ENCODE data around the gene FIBP. TPM values are rescaled to one million over a fixed set of nuclear protein-coding genes. Genes with fewer than 3 reads are reported as not detected.

The FIBP gene
- total and polyA plus RNA-seq, 8 donors, result 18.0 to 56.2 (median 25.5) TPM

GRCh38 chr11:65921876-65922275 is 33.6 kb upstream of the FIBP start:
- 90 to 95% methylated on average over 10 of the region's 10 CpGs for WGBS, 2 donors
- no peak overlapping the region for H3K27ac ChIP-seq
- ATAC-seq, result no peak

GRCh38 chr11:65921033-65921555 is 32.8 kb upstream of the FIBP start:
- Histone ChIP-seq H3K9me3 (no peaks in the 10 kb centered on the region), H3K4me1 (peaks cover 0 to 20% (median 12%) of the 10 kb centered on the region in 3 donors), H3K4me3 (no peak overlapping the region), H3K27me3 (no peaks in the 10 kb centered on the region), H3K27ac (no peak overlapping the region), H3K36me3 (no peaks in the 10 kb centered on the region)
- TF ChIP-seq CTCF (IDR thresholded peaks at IDR 0.05), result no peak
- FAIRE-seq (no peak), DNase-seq (peak in 1 of 6 donors; percentile 50), ATAC-seq (no peak)
- intact Hi-C loops (cut with DNase I), result no loop called here
- WGBS, 2 donors, result 85 to 92% methylated on average over 12 of the region's 12 CpGs

More at GRCh38 chr11:65921876-65922275, 33.6 kb upstream of the FIBP start:
- H3K27me3 ChIP-seq, result no peaks in the 10 kb centered on the region
- no peaks in the 10 kb centered on the region for H3K36me3 ChIP-seq
- H3K4me1 ChIP-seq, result peaks cover 0 to 17% (median 12%) of the 10 kb centered on the region in 3 donors
- no peak overlapping the region for H3K4me3 ChIP-seq
- DNase-seq (no peak), FAIRE-seq (no peak)
- TF ChIP-seq CTCF (IDR thresholded peaks at IDR 0.05), result no peak
- no peaks in the 10 kb centered on the region for H3K9me3 ChIP-seq
- intact Hi-C loops (cut with DNase I), result no loop called here

GRCh38 chr11:65920372-65920802 is 32.1 kb upstream of the FIBP start:
- intact Hi-C loops (cut with DNase I), result no loop called here
- Histone ChIP-seq H3K4me3 (peak overlapping the region; percentile 89 to 98 (median 96)), H3K27me3 (no peaks in the 10 kb centered on the region), H3K36me3 (no peaks in the 10 kb centered on the region), H3K4me1 (peaks cover 0 to 25% (median 12%) of the 10 kb centered on the region in 3 donors), H3K9me3 (no peaks in the 10 kb centered on the region), H3K27ac (no peak overlapping the region)
- TF ChIP-seq CTCF (IDR thresholded peaks at IDR 0.05), result no peak
- no peak for FAIRE-seq
- ATAC-seq, result no peak
- WGBS, 2 donors, result 50 to 59% methylated on average over 15 of the region's 15 CpGs
- peak in 4 of 6 donors; percentile 37 to 81 (median 50) for DNase-seq

GRCh38 chr11:65919573-65920371 is 31.5 kb upstream of the FIBP start:
- no peaks in the 10 kb centered on the region for H3K27me3 ChIP-seq
- no peaks in the 10 kb centered on the region for H3K36me3 ChIP-seq
- peaks cover 0 to 25% (median 12%) of the 10 kb centered on the region in 3 donors for H3K4me1 ChIP-seq
- peak overlapping the region; percentile 89 to 98 (median 96) for H3K4me3 ChIP-seq
- DNase-seq (peak in 4 of 6 donors; percentile 57 to 88 (median 70)), ATAC-seq (peak; percentile 22 to 48 (median 35)), FAIRE-seq (no peak)
- no peak for TF ChIP-seq CTCF (IDR thresholded peaks at IDR 0.05)
- peak overlapping the region; percentile 57 to 73 (median 66) for H3K27ac ChIP-seq
- 0 to 1% methylated on average over 55 to 60 of the region's 60 CpGs for WGBS, 2 donors
- H3K9me3 ChIP-seq, result no peaks in the 10 kb centered on the region
- intact Hi-C loops (cut with DNase I), result no loop called here
